Measurements from ENCODE around the gene DOCK1.

DNA sequence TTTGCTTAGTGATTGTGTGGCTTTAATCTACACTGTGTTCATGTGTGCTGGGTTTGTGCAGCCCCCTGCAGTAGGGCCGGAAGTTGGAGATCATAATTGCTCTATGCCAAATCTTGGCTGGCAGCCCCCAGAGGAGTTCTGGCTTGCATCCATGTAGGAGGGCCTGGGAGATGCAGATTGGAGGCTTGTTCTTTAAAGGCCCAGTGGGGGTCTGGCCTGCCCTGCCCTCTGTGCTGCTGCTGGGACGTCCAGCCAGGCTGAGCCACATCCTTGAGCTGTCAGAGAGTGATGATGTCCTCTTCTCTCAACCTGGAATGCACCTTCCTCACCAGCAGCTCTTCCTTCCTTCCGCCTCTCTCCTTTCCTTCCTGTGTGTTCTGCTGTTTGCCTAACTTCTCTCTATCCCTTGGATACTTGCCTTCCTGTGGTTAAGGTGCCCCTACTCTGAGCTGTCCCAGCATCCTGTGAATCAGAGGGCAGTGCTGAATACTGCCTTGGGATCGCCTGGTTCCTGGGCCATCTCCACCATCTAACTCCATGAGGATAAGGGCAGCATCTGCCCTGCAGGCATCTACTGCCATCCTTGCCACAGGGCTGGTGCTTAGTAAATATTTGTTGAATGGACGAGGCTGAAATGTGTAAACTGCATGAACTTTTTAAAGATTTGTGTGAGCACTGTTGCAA lies 30.2 kb downstream of the DOCK1 start:
- TF ChIP-seq, protein P1, sequence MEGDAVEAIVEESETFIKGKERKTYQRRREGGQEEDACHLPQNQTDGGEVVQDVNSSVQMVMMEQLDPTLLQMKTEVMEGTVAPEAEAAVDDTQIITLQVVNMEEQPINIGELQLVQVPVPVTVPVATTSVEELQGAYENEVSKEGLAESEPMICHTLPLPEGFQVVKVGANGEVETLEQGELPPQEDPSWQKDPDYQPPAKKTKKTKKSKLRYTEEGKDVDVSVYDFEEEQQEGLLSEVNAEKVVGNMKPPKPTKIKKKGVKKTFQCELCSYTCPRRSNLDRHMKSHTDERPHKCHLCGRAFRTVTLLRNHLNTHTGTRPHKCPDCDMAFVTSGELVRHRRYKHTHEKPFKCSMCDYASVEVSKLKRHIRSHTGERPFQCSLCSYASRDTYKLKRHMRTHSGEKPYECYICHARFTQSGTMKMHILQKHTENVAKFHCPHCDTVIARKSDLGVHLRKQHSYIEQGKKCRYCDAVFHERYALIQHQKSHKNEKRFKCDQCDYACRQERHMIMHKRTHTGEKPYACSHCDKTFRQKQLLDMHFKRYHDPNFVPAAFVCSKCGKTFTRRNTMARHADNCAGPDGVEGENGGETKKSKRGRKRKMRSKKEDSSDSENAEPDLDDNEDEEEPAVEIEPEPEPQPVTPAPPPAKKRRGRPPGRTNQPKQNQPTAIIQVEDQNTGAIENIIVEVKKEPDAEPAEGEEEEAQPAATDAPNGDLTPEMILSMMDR (IDR thresholded peaks at IDR 0.05): no peak
- TF ChIP-seq EZH2 (IDR thresholded peaks at IDR 0.05): no peak
- TF ChIP-seq EZH2phosphoT487 (IDR thresholded peaks at IDR 0.05): no peak
